Activated T-helper 1 cell treated with anti-CD3 and anti-CD28 coated beads, Interleukin-12 subunit alpha, Interleukin-12 subunit beta, Interleukin-2, Interleukin-4 antibody, amounts not matched to agents 30 ng/mL and 10 ng/mL and 1 ng/mL, durations not matched to agents 14 hours and 24 hours and 36 hours (primary cell): ENCODE measurements around the gene PNLIPRP2. TPM values are rescaled to one million over a fixed set of nuclear protein-coding genes. Genes with fewer than 3 reads are reported as not detected.

ENCODE experiments used
- DNase-seq: peaks from one replicate; pipeline ENCODE4 v3.0.0; 2021; ENCODE audit warnings: low spot score
- H3K27ac Mint-ChIP-seq: one replicate; pipeline ENCODE4 v1.8.0; 2021; ENCODE audit warnings: mild to moderate bottlenecking, mixed read lengths
- H3K27me3 Mint-ChIP-seq: one replicate; pipeline ENCODE4 v1.8.0; 2022; ENCODE audit warnings: mild to moderate bottlenecking, moderate library complexity, mixed read lengths; ENCODE audit not compliant: insufficient read depth
- H3K36me3 Mint-ChIP-seq: one replicate; pipeline ENCODE4 v1.8.0; 2021; ENCODE audit warnings: low read depth, mixed read lengths
- H3K4me1 Mint-ChIP-seq: one replicate; pipeline ENCODE4 v1.8.0; 2021; ENCODE audit warnings: low read depth, mixed read lengths
- H3K4me3 Mint-ChIP-seq: one replicate; pipeline ENCODE4 v1.8.0; 2021; ENCODE audit warnings: mild to moderate bottlenecking, moderate library complexity, mixed read lengths
- H3K9me3 Mint-ChIP-seq: one replicate; pipeline ENCODE4 v1.8.0; 2021; ENCODE audit warnings: mixed read lengths
- intact Hi-C: fragments of 100-400 bp; cut with micrococcal nuclease; formaldehyde crosslinking; loops from one replicate; pipeline ENCODE4 v1.15.1; 2024
- total RNA-seq: library from RNA; stranded (reverse); gene quantifications from 2 replicates; pipeline ENCODE4 v1.2.3, GENCODE V29; 2022

Gene PNLIPRP2
- total RNA-seq, 1 donor from 2014 or later = not detected

DNA sequence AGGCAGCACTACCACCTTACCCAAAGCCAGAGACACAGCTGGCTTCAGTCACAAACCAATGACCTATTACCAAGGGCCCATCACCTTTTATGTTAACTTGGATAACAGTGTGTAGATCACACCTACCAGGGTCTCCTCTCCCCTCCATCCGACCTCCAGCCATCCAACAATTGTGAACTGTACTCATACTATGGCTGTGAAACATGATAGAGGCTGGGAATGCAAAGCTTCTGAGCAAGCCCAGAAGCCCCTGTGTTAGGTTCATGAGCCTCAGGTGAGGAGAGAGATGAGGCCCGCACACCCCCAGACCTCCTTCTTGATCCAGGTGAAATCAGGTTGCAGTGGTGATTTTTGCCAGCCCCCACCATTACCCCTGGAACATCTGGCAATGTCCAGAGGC is 47.7 kb downstream of the PNLIPRP2 start:
- DNase-seq = no peak
- Mint-ChIP-seq H3K4me3 (no peak overlapping the region), H3K4me1 (no peaks in the 10 kb centered on the region), H3K27me3 (peaks cover 7% of the 10 kb centered on the region), H3K9me3 (no peaks in the 10 kb centered on the region), H3K27ac (no peak overlapping the region), H3K36me3 (no peaks in the 10 kb centered on the region)
- intact Hi-C loops = no loop called here

DNA sequence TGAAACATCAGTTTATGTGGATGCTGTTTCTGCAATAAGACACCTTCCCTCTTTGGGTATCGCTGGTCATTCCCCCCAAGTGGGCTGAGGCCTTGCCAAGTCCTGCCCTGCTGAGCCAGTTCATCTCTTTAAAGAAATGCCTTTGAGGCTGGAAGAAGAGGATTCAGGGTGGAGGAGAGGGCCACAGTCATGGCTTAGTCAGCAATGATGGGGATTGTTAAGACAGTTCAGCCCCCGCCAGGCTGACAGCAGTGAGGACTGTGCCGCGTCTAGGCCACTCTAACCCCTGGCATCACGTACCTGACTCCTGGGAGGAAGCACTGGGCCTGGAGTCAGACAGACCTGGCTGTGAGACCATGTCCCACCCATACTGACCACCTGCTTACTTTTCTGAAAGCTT is 48.3 kb downstream of the PNLIPRP2 start:
- no peaks in the 10 kb centered on the region for H3K9me3 Mint-ChIP-seq
- no peak overlapping the region for H3K4me3 Mint-ChIP-seq
- intact Hi-C loops = no loop called here
- no peaks in the 10 kb centered on the region for H3K4me1 Mint-ChIP-seq
- no peak overlapping the region for H3K27ac Mint-ChIP-seq
- H3K36me3 Mint-ChIP-seq = no peaks in the 10 kb centered on the region
- no peak for DNase-seq
- H3K27me3 Mint-ChIP-seq = peaks cover 7% of the 10 kb centered on the region

DNA sequence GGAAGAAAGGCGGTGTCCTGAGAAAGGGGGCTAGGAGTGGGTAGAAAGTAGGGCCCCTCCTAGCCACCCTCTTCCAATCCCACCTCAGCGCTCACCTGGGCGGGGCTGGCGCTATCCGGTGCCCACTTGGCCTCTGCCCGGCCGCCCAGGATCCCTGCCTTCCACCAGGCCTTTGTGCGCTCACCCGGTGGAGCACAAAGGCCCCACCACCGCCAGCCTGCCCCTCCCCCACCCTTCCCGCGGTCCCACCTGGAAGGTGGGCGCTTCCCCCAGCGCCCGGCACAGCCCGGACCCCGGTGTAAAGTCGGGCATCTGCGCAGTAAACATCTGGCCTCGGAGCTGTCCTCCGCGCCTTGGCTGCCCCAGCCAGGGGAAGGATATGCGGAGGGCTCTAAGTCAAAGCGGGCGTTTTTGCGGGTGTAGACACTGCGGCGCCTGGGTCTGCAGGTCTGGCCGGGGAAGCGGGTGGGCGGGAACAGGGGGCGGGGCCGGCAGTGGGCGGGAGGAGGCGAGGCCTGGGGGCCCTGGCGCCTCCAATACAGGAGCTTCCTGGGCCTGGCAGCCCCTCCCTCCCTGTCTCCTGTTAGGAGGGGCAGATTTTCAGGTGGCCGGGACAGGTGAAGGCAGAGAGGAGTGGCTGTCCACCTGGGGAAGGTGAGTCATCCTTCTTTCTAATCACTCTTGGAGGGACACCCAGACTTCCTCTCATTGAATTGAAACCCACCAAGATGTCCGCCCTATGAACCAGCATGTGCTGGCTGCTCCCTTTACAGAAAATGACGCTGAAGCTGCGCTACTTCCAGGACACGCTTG is 49.3 kb downstream of the PNLIPRP2 start:
- H3K27me3 Mint-ChIP-seq = peaks cover 7% of the 10 kb centered on the region
- no peaks in the 10 kb centered on the region for H3K4me1 Mint-ChIP-seq
- no peak overlapping the region for H3K27ac Mint-ChIP-seq
- H3K4me3 Mint-ChIP-seq = no peak overlapping the region
- no peaks in the 10 kb centered on the region for H3K9me3 Mint-ChIP-seq
- intact Hi-C loops = no loop called here
- no peak for DNase-seq
- H3K36me3 Mint-ChIP-seq = no peaks in the 10 kb centered on the region

DNA sequence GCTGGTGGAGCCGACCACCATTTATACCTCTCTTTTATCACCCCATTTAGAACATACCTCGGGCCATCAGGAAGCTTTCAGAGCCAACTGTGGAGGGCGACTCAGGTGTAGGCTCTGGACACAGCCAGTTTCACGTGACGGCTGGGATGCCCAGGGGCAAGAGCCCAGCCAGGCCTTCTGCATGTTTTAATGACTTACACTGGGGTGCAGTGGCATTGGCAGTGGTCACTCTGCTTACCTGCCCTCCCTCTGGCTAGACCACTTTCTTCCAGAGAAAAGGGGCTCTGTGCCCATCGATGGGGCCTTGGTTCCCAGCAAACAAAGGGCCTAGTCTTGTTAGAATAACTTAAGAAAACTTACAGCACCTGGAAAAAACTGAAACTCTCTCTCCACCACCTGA is 50.0 kb downstream of the PNLIPRP2 start:
- H3K27ac Mint-ChIP-seq = no peak overlapping the region

DNA sequence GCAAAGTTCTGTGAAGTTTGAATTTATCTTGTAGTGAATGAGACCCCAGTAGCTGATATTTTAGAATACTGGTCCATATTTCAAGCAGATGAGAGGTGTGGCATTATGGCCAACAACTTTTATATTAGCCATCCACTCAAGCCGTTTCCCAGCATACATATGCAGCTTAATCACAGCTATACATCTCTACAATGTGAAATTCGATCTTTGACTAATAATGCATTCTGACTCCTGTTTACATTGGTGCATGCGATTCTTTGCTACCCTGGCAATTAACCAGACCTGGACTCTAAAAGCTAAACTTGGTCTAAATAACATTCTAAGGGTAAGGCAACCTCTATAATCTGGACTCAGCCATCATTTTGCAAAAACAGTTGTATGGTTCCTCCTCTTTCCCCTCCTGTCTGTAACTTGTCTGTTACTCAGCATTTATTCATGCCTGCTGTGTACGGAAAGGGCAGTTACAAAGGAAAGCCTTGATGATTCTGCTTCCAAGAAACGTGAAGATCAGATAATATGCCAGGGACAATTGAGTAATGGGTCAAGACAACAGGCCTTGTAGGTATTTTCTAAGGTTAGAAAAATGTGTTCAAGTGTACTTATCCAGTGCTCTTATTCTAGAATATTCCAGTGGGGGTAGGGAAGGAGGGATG is 50.6 kb downstream of the PNLIPRP2 start:
- peaks cover 7% of the 10 kb centered on the region for H3K27me3 Mint-ChIP-seq
- intact Hi-C loops = no loop called here
- no peaks in the 10 kb centered on the region for H3K4me1 Mint-ChIP-seq
- no peak for DNase-seq
- H3K9me3 Mint-ChIP-seq = no peaks in the 10 kb centered on the region
- no peaks in the 10 kb centered on the region for H3K36me3 Mint-ChIP-seq
- no peak overlapping the region for H3K4me3 Mint-ChIP-seq
- H3K27ac Mint-ChIP-seq = no peak overlapping the region

More for the DNA sequence above, 50.0 kb downstream of the PNLIPRP2 start:
- Mint-ChIP-seq H3K4me3 (no peak overlapping the region), H3K36me3 (no peaks in the 10 kb centered on the region), H3K27me3 (peaks cover 7% of the 10 kb centered on the region), H3K9me3 (no peaks in the 10 kb centered on the region), H3K4me1 (no peaks in the 10 kb centered on the region)
- DNase-seq = no peak
- intact Hi-C loops = no loop called here

DNA sequence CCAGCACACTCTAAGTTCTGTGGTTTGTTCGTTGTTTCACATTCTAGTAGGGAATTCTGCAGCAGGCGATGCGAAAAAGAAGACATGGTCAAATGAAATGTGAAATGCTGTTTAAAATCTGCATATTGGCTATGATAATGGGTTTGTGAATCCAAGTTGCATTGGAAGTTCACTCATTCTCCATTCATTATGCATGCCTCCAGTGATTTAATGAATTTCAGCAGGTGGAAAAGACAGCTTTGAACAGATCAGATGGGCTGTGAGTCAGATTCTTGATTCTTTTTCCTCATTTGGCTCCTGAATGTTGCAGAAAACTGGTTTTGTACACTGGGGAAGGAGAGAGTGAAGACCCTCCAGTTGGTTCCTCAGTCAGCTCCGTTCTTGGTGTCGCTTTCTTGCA is 52.1 kb downstream of the PNLIPRP2 start:
- H3K27me3 Mint-ChIP-seq = peaks cover 7% of the 10 kb centered on the region
- H3K4me3 Mint-ChIP-seq = no peak overlapping the region
- intact Hi-C loops = no loop called here
- no peak for DNase-seq
- no peaks in the 10 kb centered on the region for H3K36me3 Mint-ChIP-seq
- no peaks in the 10 kb centered on the region for H3K4me1 Mint-ChIP-seq
- no peaks in the 10 kb centered on the region for H3K9me3 Mint-ChIP-seq
- H3K27ac Mint-ChIP-seq = no peak overlapping the region

DNA sequence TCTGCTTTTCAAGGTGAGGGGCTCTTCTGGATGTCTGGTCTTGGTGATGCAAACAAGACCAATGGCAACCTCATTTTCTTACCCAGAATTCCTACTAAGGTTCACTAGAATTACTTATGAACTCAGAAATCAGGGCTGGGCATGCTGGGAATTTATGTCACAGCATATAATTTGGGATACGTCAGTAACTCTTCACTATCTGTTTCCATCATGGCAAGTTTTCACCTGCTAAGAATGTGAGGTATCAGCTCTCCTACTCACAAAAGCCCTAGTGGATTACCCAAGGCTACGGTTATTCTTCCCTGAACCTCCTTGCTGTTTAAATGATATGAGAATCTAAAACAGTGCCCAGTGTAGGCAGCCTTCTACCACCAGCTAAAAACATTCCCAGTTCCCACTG is 53.1 kb downstream of the PNLIPRP2 start:
- no peak overlapping the region for H3K27ac Mint-ChIP-seq
- H3K27me3 Mint-ChIP-seq = peaks cover 7% of the 10 kb centered on the region
- intact Hi-C loops = no loop called here
- H3K36me3 Mint-ChIP-seq = no peaks in the 10 kb centered on the region
- no peaks in the 10 kb centered on the region for H3K4me1 Mint-ChIP-seq
- no peak for DNase-seq
- H3K9me3 Mint-ChIP-seq = no peaks in the 10 kb centered on the region
- H3K4me3 Mint-ChIP-seq = no peak overlapping the region

DNA sequence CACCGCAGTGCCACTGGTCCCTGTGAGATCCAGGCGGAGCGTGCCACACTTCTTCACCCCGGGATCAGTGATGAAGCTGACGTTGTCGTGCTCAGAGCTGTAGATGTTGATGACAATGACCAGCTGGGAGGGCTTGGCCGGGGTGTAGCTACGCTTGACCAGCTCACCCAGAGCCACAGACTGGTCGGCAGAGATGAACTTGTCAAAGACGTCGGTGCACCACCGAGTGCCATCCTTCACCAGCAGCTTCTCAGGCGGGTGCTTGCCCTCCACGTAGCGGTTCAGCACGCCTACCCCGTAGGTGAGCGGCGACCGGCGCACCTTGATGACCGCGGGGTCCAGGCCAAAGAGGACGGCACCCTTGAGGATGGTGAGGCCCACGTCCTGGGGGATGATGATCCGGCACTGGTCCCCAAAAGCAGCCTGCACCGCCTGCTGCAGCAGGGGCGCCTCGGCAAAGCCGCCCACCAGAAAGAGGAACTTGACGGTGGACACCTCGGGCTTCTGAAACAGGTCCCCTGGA is 54.2 kb downstream of the PNLIPRP2 start:
- DNase-seq = no peak
- H3K4me1 Mint-ChIP-seq = no peaks in the 10 kb centered on the region
- intact Hi-C loops = no loop called here
- no peaks in the 10 kb centered on the region for H3K36me3 Mint-ChIP-seq
- peaks cover 7% of the 10 kb centered on the region for H3K27me3 Mint-ChIP-seq
- no peaks in the 10 kb centered on the region for H3K9me3 Mint-ChIP-seq
- H3K27ac Mint-ChIP-seq = no peak overlapping the region
- H3K4me3 Mint-ChIP-seq = no peak overlapping the region

DNA sequence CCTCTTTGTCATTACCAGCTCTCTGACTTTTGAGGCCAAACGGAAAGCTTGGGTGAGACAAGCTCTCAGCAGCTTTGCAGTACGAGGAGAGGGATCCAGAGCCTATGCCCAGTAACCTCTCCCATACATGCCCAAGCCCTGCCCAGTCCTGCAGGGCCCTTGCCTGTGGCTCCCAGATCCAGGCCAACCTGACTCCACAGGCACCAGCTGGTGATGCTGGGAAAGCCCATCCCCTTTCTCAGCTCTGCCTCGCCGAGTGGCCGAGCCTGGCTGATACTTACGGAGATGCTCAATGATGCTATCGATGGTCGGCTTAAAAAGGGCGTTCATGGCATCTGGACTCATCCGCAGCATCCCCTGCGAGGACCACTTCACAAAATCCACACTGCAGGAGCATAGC is 55.4 kb downstream of the PNLIPRP2 start:
- DNase-seq = no peak
- intact Hi-C loops = no loop called here
- Mint-ChIP-seq H3K4me1 (no peaks in the 10 kb centered on the region), H3K4me3 (no peak overlapping the region), H3K27ac (no peak overlapping the region), H3K9me3 (no peaks in the 10 kb centered on the region), H3K27me3 (peaks cover 7% of the 10 kb centered on the region), H3K36me3 (no peaks in the 10 kb centered on the region)

DNA sequence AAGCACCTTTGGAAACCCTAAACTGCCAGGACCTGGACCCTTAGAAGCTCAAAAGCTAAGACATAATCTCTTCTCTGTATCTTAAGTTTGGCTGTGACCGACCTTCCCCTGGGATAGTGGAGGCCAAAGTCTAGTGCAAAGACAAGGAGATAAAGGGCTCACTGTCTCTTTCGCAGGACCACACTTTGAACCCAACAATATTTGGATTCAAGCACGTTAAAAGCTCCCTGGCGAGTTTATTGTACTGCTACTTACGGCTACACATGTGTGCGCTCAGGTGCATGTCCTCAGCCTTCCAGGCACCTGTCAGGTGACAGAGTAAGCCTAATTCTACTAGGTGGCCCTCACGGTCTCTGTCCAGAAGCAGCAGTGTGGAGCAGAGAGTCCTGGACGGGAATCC is 55.9 kb downstream of the PNLIPRP2 start:
- intact Hi-C loops = no loop called here

DNA sequence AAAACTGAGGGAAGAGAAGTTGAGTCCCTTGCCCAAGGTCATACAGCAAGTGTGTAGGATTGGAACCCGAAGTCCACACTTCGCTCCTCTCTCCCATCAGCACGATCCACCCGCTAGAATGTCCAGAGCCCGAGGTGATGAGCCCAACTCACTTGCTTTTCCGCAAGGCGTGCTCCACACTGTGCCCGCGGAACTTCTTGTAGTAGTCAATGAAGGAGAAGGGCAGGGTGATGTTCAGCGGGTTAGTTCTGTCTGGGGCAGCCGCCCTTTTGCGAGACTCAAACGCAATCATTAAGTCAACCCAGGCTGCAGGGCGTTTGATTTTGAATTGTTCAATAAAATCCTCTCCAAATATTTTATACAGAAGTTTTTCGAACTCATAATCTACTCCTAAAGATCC is 58.6 kb downstream of the PNLIPRP2 start:
- intact Hi-C loops = no loop called here
- H3K27me3 Mint-ChIP-seq = no peaks in the 10 kb centered on the region
- no peak overlapping the region for H3K27ac Mint-ChIP-seq
- no peak overlapping the region for H3K4me3 Mint-ChIP-seq
- H3K36me3 Mint-ChIP-seq = no peaks in the 10 kb centered on the region
- no peaks in the 10 kb centered on the region for H3K9me3 Mint-ChIP-seq
- no peak for DNase-seq
- H3K4me1 Mint-ChIP-seq = no peaks in the 10 kb centered on the region

More for the DNA sequence above, 55.9 kb downstream of the PNLIPRP2 start:
- Mint-ChIP-seq H3K27ac (no peak overlapping the region), H3K9me3 (no peaks in the 10 kb centered on the region), H3K4me1 (no peaks in the 10 kb centered on the region), H3K36me3 (no peaks in the 10 kb centered on the region), H3K27me3 (peaks cover 2% of the 10 kb centered on the region), H3K4me3 (no peak overlapping the region)
- DNase-seq = no peak

DNA sequence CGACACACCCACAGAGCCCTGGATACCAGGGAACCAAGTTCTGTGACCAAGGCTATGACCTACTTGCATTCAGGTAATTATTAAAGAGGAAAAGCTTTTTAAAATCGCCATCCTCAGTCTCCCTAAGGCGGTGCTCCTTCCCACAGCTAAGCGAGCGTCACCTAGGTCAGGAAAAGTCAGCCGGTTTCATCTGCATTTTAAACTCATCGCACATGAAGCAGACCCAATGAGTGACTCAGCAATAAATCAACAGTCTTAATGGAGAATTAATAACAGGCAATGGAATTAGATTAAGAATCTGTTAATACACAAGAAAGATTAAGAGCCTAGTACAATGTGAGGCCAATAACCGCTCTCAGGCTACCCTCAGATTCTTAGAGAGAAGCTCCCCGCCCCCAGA is 62.4 kb downstream of the PNLIPRP2 start:
- Mint-ChIP-seq H3K9me3 (no peaks in the 10 kb centered on the region), H3K27ac (no peak overlapping the region), H3K4me1 (no peaks in the 10 kb centered on the region), H3K27me3 (no peaks in the 10 kb centered on the region), H3K4me3 (no peak overlapping the region), H3K36me3 (no peaks in the 10 kb centered on the region)
- intact Hi-C loops = no loop called here
- DNase-seq = no peak

DNA sequence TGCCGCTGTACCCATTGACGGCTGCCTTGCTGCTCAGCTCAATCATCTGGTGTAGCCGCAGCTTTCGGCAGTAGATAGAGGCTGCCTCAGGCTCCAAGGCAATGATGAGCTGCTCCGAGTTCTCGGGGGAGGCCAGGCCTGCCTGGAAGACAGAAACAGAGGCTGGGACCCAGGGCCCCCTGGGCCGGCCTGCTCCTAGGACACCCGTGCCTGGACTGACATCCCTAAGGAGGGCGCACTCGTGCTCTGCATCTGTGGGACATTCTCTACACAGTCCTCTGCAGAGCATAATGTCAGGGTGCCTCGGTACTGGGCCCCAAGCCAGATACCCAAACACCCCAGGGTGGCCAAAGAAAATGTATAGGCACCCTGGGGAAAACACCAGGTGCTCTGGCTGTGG is 63.1 kb downstream of the PNLIPRP2 start:
- DNase-seq = no peak
- intact Hi-C loops = no loop called here
- no peaks in the 10 kb centered on the region for H3K9me3 Mint-ChIP-seq
- no peak overlapping the region for H3K27ac Mint-ChIP-seq
- no peak overlapping the region for H3K4me3 Mint-ChIP-seq
- no peaks in the 10 kb centered on the region for H3K27me3 Mint-ChIP-seq
- H3K36me3 Mint-ChIP-seq = no peaks in the 10 kb centered on the region
- no peaks in the 10 kb centered on the region for H3K4me1 Mint-ChIP-seq
